Astrocyte (in vitro differentiated cells and primary cell): Measurements from ENCODE around the gene FAAP100. TPM values are rescaled to one million over a fixed set of nuclear protein-coding genes. Genes with fewer than 3 reads are reported as not detected.

Experiments
- DNase-seq: peaks from one replicate; pipeline ENCODE4 v3.0.0-alpha.2; 2010; ENCODE audit warnings: low read depth
- FAIRE-seq: peaks from 2 replicates; lab custom pipeline; 2011; peaks lifted over from hg19 to GRCh38; lab: Jason Lieb, UNC
- H2AFZ ChIP-seq: 2 replicates; pipeline ENCODE4 v1.6.0; 2012; ENCODE audit warnings: low read depth, low read length, inconsistent platforms
- H3K27ac ChIP-seq: 2 replicates; pipeline ENCODE4 v1.5.1; 2011; ENCODE audit warnings: low read depth, low read length, inconsistent platforms
- H3K27me3 ChIP-seq: 2 replicates; pipeline ENCODE4 v1.6.0; 2011; ENCODE audit warnings: low read length, inconsistent platforms; ENCODE audit not compliant: insufficient read depth
- H3K36me3 ChIP-seq: 2 replicates; pipeline ENCODE4 v1.5.1; 2011; ENCODE audit warnings: low read length, inconsistent platforms; ENCODE audit not compliant: insufficient read depth
- H3K4me1 ChIP-seq: 2 replicates; pipeline ENCODE4 v1.5.1; 2011; ENCODE audit warnings: low read length, inconsistent platforms; ENCODE audit not compliant: insufficient read depth
- H3K4me2 ChIP-seq: 2 replicates; pipeline ENCODE4 v1.6.0; 2012; ENCODE audit warnings: low read length, inconsistent platforms
- H3K4me3 ChIP-seq: 2 replicates; pipeline ENCODE4 v1.5.1; 2011; ENCODE audit warnings: low read depth, mild to moderate bottlenecking, low read length, inconsistent platforms; ENCODE audit not compliant: insufficient read depth
- H3K79me2 ChIP-seq: 2 replicates; pipeline ENCODE4 v1.6.0; 2012; ENCODE audit warnings: mild to moderate bottlenecking, low read length, inconsistent platforms; ENCODE audit not compliant: insufficient read depth
- H3K9ac ChIP-seq: 2 replicates; pipeline ENCODE4 v1.6.0; 2012; ENCODE audit warnings: mild to moderate bottlenecking, low read length, inconsistent platforms
- H3K9me3 ChIP-seq: 2 replicates; pipeline ENCODE4 v1.5.1; 2012; ENCODE audit warnings: low read depth, mild to moderate bottlenecking, low read length, inconsistent platforms; ENCODE audit not compliant: insufficient read depth
- H4K20me1 ChIP-seq: 2 replicates; pipeline ENCODE4 v1.6.0; 2012; ENCODE audit warnings: low read length, inconsistent platforms; ENCODE audit not compliant: insufficient read depth
- H3K27ac Mint-ChIP-seq: one replicate; pipeline ENCODE4 v1.8.0; 2021; ENCODE audit warnings: mild to moderate bottlenecking, mixed read lengths; ENCODE audit not compliant: unreplicated experiment
- H3K27me3 Mint-ChIP-seq: one replicate; pipeline ENCODE4 v1.8.0; 2021; ENCODE audit warnings: low read depth, mixed read lengths; ENCODE audit not compliant: unreplicated experiment
- H3K36me3 Mint-ChIP-seq: one replicate; pipeline ENCODE4 v1.8.0; 2021; ENCODE audit warnings: low read depth, mixed read lengths; ENCODE audit not compliant: unreplicated experiment
- H3K4me1 Mint-ChIP-seq: one replicate; pipeline ENCODE4 v1.8.0; 2021; ENCODE audit warnings: low read depth, mixed read lengths; ENCODE audit not compliant: unreplicated experiment
- H3K4me3 Mint-ChIP-seq: one replicate; pipeline ENCODE4 v1.8.0; 2021; ENCODE audit warnings: mild to moderate bottlenecking, moderate library complexity, mixed read lengths; ENCODE audit not compliant: unreplicated experiment
- H3K9me3 Mint-ChIP-seq: one replicate; pipeline ENCODE4 v1.8.0; 2021; ENCODE audit warnings: mild to moderate bottlenecking, mixed read lengths; ENCODE audit not compliant: unreplicated experiment
- CTCF ChIP-seq: IDR thresholded peaks from 2 replicates; pipeline ENCODE4 v1.5.1; 2011; ENCODE audit warnings: low read depth, mild to moderate bottlenecking, inconsistent platforms, low read length, moderate library complexity; ENCODE audit not compliant: insufficient read depth
- EZH2 ChIP-seq: IDR thresholded peaks from 2 replicates; pipeline ENCODE4 v1.6.1; 2012; ENCODE audit warnings: mild to moderate bottlenecking, low read length, inconsistent platforms; ENCODE audit not compliant: insufficient read depth
- total RNA-seq: library from RNA; stranded (reverse); gene quantifications from 2 replicates; pipeline ENCODE4 v1.2.1, GENCODE V29; 2021

The FAAP100 gene
- total RNA-seq, 1 donor from 2014 or later = 38.9 TPM

DNA sequence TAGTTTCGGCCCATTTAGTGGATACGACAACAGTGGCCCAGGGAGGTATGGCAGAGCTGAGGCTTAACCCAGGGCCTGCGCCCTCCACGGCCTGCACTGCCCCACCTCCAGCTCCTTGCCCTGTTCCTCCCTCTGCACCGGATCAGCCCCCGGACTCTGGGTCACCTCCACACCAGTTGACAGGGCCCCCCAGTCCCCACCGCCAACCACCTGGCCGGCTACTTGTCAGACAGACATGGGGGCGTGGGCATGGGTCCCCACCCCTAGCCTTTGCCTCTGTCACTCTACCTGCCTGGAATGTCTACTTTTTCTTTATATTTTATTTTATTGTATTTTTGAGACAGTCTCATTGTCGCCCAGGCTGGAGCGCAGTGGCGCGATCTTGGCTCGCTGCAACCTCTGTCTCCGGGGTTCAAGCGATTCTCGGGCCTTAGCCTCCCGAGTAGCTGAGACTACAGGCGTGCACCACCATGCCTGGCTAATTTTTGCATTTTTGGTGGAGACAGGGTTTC lies 36.6 kb downstream of the FAAP100 start:
- peak overlapping the region; percentile 76 for H3K4me3 ChIP-seq
- Mint-ChIP-seq H3K27me3 (no peaks in the 10 kb centered on the region), H3K9me3 (no peaks in the 10 kb centered on the region), H3K27ac (peak overlapping the region; percentile 89), H3K36me3 (peaks cover 13% of the 10 kb centered on the region), H3K4me1 (peaks cover 11% of the 10 kb centered on the region), H3K4me3 (peak overlapping the region; percentile 90)
- FAIRE-seq (no peak), DNase-seq (no peak)
- no peaks in the 10 kb centered on the region for H3K27me3 ChIP-seq
- H3K27ac ChIP-seq = peak overlapping the region; percentile 91
- H3K4me1 ChIP-seq = peaks cover 51% of the 10 kb centered on the region
- H3K9ac ChIP-seq = peak overlapping the region; percentile 85
- H3K4me2 ChIP-seq = peak overlapping the region; percentile 90
- peaks cover 75% of the 10 kb centered on the region for H3K79me2 ChIP-seq
- H3K36me3 ChIP-seq = peaks cover 13% of the 10 kb centered on the region
- peaks cover 57% of the 10 kb centered on the region for H4K20me1 ChIP-seq
- no peaks in the 10 kb centered on the region for H3K9me3 ChIP-seq
- H2AFZ ChIP-seq = no peak overlapping the region
- TF ChIP-seq EZH2 (no peak), CTCF (no peak)

DNA sequence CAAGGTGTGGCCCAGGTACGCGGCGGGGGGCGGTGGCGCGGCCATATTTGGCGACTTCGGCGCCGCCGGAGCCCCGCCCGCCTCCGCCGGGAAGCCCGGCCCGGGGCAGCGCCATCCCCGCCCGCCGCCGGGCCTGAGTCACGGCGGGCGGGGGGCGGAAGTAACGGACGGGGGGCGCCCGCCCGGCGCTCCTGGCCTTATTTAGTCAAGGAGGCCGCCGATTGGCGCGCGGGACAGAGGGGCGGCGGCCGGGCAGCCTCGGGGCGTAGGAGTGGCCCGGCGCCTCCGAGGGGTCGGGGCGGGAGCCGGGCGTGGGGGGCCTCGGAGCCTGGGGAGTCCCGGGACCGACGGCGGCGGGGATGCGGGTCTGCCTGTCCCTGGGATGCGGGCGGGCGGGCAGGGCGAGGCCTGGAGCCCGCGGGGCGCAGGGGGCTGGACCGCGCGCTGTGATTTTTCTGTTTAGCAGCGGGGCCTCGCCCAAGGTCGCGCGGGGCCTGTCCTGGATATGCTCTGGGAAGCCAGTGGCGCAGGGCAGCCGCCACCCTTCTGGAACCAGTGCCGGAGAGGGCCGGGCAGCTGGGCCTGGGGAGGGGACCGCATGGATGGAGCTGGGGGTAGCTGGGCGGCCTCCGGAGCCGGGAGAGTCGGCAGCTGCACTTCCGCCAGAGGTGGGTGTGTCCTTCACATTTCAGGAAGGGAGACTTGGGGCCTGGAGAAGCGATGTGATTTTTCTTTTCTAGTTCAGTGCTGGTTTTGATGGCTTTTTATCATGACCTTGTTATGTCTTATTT lies 37.2 kb downstream of the FAAP100 start:
- Histone ChIP-seq H3K9ac (peak overlapping the region; percentile 85), H3K4me2 (peak overlapping the region; percentile 90), H3K9me3 (no peaks in the 10 kb centered on the region), H3K79me2 (peaks cover 81% of the 10 kb centered on the region), H3K27ac (peak overlapping the region; percentile 91), H3K27me3 (no peaks in the 10 kb centered on the region), H3K4me1 (peaks cover 50% of the 10 kb centered on the region), H2AFZ (no peak overlapping the region), H3K36me3 (peaks cover 19% of the 10 kb centered on the region), H4K20me1 (peaks cover 57% of the 10 kb centered on the region), H3K4me3 (peak overlapping the region; percentile 76)
- H3K27me3 Mint-ChIP-seq = no peaks in the 10 kb centered on the region
- H3K4me1 Mint-ChIP-seq = peaks cover 10% of the 10 kb centered on the region
- no peaks in the 10 kb centered on the region for H3K9me3 Mint-ChIP-seq
- H3K4me3 Mint-ChIP-seq = peak overlapping the region; percentile 90
- FAIRE-seq (no peak), DNase-seq (peak; percentile 68)
- peaks cover 18% of the 10 kb centered on the region for H3K36me3 Mint-ChIP-seq
- H3K27ac Mint-ChIP-seq = peak overlapping the region; percentile 89
- TF ChIP-seq CTCF = no peak
- TF ChIP-seq EZH2 = no peak

- peak overlapping the region; percentile 85 for H3K9ac ChIP-seq
- no peaks in the 10 kb centered on the region for H3K27me3 ChIP-seq
- H2AFZ ChIP-seq = no peak overlapping the region
- Mint-ChIP-seq H3K4me1 (peaks cover 10% of the 10 kb centered on the region), H3K27ac (peak overlapping the region; percentile 77), H3K27me3 (no peaks in the 10 kb centered on the region), H3K9me3 (no peaks in the 10 kb centered on the region), H3K4me3 (peak overlapping the region; percentile 67), H3K36me3 (peaks cover 23% of the 10 kb centered on the region)
- peak overlapping the region; percentile 76 for H3K4me3 ChIP-seq
- peak overlapping the region; percentile 91 for H3K27ac ChIP-seq
- H3K9me3 ChIP-seq = no peaks in the 10 kb centered on the region
- FAIRE-seq = no peak
- H3K36me3 ChIP-seq = peaks cover 24% of the 10 kb centered on the region
- H4K20me1 ChIP-seq = peaks cover 58% of the 10 kb centered on the region
- no peak for DNase-seq
- TF ChIP-seq EZH2 (no peak), CTCF (no peak)
- H3K4me2 ChIP-seq = peak overlapping the region; percentile 90
- H3K4me1 ChIP-seq = peaks cover 45% of the 10 kb centered on the region
- peaks cover 86% of the 10 kb centered on the region for H3K79me2 ChIP-seq
These were observed 37.7 kb downstream of the FAAP100 start for GRCh38 chr17:81514489-81514738.
